ENCODE results near the gene METTL6. TPM values are rescaled to one million over a fixed set of nuclear protein-coding genes. Genes with fewer than 3 reads are reported as not detected.

Gene METTL6
- total and polyA plus RNA-seq, 8 donors = 14.7 to 37.3 (median 31.3) TPM

DNA sequence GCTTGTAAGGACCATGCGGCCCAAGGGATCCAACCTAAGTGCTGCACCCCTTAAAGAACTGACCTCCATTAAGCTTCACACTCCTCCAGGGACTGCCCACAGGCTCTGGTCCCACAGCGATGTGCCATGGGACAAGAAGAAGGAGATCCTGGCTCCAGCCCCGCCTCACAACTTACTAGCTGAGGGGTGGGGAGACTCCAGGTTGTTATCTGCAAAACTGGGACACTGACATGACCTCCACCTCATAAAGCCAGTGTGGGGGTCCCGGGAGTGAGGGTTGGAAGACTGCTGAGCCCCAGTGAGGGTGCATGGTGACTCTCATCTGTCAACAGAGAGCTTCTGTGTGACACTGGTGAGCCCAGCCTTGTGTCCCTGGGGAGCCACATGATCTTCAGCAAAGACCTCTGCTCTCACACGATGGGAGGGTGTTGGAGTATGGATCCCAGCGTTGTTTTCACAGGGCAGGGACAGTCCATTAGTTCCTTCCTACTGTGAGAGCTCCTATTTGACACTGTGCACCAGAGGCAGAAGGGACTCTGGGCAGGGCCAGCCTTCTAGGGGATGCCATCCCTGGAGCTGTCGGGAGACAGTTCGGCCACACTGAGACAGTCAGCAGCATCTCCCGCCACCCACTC, 26.8 kb upstream of the METTL6 start:
- H3K27me3 ChIP-seq = no peaks in the 10 kb centered on the region
- DNase-seq (no peak), ATAC-seq (no peak)
- H3K27ac ChIP-seq = no peak overlapping the region
- no peaks in the 10 kb centered on the region for H3K9me3 ChIP-seq
- H3K4me1 ChIP-seq = peaks cover 0 to 6% of the 10 kb centered on the region in 2 donors
- no peaks in the 10 kb centered on the region for H3K36me3 ChIP-seq
- intact Hi-C loops (cut with DNase I) = no loop called here
- no peak for TF ChIP-seq CTCF (IDR thresholded peaks at IDR 0.05)
- H3K4me3 ChIP-seq = no peak overlapping the region

DNA sequence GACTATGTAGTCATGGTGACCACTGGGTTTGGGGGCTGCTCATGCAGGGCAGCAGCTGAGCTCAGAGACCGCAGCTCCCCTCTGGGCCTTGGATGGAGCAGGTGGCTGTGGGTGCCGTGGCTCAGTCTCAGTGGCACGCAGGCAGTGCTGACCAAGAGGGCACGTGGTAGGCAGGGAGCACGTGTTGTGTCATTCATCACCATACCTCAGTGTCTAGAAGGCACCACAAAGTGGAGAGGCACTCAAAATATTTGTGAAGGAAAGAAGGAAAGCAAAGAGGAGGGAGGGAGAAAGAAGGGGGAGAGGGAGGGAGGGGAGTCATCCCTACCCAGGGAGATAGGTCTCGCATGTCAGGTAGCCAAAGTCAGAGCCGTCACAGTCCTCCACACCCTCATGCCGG, 26.2 kb upstream of the METTL6 start:
- H3K4me3 ChIP-seq = no peak overlapping the region
- intact Hi-C loops (cut with DNase I) = no loop called here
- ATAC-seq = no peak
- H3K27me3 ChIP-seq = no peaks in the 10 kb centered on the region
- TF ChIP-seq CTCF (IDR thresholded peaks at IDR 0.05) = no peak
- peaks cover 0 to 6% of the 10 kb centered on the region in 2 donors for H3K4me1 ChIP-seq
- H3K36me3 ChIP-seq = no peaks in the 10 kb centered on the region
- no peaks in the 10 kb centered on the region for H3K9me3 ChIP-seq
- H3K27ac ChIP-seq = no peak overlapping the region
- no peak for DNase-seq

DNA sequence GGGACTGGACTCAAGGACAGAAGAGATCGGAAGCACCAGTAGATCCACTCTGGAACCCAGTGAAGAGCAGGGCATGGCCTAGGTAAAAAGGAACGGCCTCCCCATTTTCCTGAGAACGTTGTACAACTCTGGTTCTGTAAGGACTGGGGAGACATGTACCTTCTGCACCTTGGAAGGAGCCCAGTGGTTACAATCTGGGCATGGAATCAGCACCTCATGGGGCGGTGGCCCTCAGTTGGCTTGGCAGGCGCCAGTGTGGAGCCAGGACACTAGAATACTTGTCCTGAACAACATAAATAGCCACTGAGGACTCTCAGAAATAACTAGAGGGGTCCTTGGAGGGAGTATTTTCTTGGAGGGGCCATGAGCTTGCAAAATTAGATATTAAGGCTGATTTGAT, 25.6 kb upstream of the METTL6 start:
- intact Hi-C loops (cut with DNase I) = no loop called here
- Histone ChIP-seq H3K27me3 (no peaks in the 10 kb centered on the region), H3K36me3 (no peaks in the 10 kb centered on the region), H3K9me3 (no peaks in the 10 kb centered on the region), H3K4me1 (peaks cover 0 to 1% of the 10 kb centered on the region in 2 donors), H3K4me3 (no peak overlapping the region), H3K27ac (no peak overlapping the region)
- no peak for ATAC-seq
- no peak for DNase-seq
- TF ChIP-seq CTCF (IDR thresholded peaks at IDR 0.05) = no peak

DNA sequence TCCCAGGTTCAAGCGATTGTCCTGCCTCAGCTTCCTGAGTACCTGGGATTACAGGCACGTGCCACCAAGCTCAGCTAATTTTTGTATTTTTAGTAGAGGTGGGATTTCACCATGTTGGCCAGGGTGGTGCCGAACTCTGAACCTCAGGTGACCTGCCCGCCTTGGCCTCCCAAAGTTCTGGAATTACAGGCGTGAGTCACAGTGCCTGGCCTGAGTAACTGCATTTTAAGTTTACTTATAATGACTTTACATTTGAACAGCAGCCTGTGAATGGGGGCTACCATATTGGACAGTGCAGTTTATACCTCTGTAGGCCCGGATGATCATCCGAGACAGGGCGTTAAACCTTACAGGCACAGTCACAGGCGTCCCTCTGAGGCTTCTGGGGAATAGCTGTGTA, 24.8 kb upstream of the METTL6 start:
- no peak for ATAC-seq
- no peak for DNase-seq
- H3K4me1 ChIP-seq = no peaks in the 10 kb centered on the region
- no peaks in the 10 kb centered on the region for H3K9me3 ChIP-seq
- H3K27ac ChIP-seq = no peak overlapping the region
- no peaks in the 10 kb centered on the region for H3K36me3 ChIP-seq
- no peaks in the 10 kb centered on the region for H3K27me3 ChIP-seq
- no peak for TF ChIP-seq CTCF (IDR thresholded peaks at IDR 0.05)
- intact Hi-C loops (cut with DNase I) = no loop called here
- no peak overlapping the region for H3K4me3 ChIP-seq

GRCh38 chr3:15451216-15452113, 24.1 kb upstream of the METTL6 start:
- Histone ChIP-seq H3K36me3 (no peaks in the 10 kb centered on the region), H3K4me3 (no peak overlapping the region), H3K27me3 (no peaks in the 10 kb centered on the region), H3K4me1 (no peaks in the 10 kb centered on the region), H3K9me3 (no peaks in the 10 kb centered on the region), H3K27ac (no peak overlapping the region)
- intact Hi-C loops (cut with DNase I) = no loop called here
- no peak for TF ChIP-seq CTCF (IDR thresholded peaks at IDR 0.05)
- ATAC-seq = no peak
- DNase-seq = no peak

Data from left lung (tissue), 10 donors.